Stimulated activated CD4-positive, alpha-beta T cell treated with anti-CD3 and anti-CD28 coated beads, Interleukin-4, amount 100 ng/mL, for 48 hours (primary cell): ENCODE measurements around the gene FBXO10.
"Not testable (repeated sequence)": the region's sequence is repeated elsewhere in the genome, so short reads cannot be mapped to it uniquely, and the experiment has no call there.

Experiments
- DNase-seq, 2 donors: peaks; one replicate each; pipeline ENCODE4 v3.0.0-alpha.2; 2020; ENCODE audit warnings: low read depth in 2 of 2

The FBXO10 gene

GRCh38 chr9:37512437-37512836, 63.7 kb downstream of the FBXO10 start:
- no peak for DNase-seq

DNA sequence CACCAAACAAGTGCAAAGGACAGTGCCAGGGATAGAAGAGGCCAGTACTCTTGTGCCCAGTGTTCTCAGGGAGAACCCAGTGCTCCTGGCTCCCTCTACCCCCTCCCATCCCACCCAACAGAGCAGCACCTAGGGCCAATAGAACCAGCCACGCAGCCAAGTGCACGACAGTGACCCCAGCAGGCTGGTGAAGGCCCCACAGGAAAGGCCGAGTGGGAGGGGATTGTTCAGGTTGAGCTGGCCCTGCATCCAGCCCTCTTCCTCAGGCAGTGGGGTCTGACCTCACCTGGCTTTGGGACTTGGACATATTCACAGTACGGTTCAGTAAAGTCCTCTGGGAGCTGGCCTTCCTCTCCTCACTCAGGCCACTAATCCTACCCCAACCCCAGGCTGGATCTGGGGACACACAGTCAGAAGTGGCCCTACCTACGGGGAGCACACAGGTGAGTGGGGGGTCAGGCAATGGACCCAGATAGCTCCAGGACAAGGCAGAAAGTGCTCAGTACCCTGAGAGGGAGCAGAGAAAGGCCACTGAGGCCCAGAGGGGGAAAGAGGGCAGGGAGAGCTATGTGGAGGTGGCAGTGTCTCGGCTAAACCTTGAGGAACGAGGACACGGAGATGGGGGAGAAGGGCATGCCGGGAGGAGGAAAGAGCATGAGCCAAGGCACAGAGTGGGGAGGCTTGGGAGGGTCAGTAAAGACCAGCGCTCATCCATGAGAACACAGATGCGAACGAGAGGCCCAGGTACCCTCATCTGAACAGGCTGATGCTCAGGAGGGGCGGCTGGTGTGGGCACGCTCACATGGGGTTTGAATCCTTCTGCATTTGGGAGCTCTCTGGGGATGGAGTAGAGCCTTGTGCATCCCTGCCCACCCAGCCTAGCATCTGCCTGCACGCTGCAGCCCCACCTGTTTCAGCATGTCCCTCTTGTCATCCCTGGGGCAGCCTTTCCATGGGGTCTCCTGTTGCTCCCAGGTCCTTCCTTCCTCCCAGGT, 64.9 kb downstream of the FBXO10 start:
- DNase-seq, result no peak

GRCh38 chr9:37510053-37510452, 66.1 kb downstream of the FBXO10 start:
- not testable (repeated sequence) for DNase-seq

DNA sequence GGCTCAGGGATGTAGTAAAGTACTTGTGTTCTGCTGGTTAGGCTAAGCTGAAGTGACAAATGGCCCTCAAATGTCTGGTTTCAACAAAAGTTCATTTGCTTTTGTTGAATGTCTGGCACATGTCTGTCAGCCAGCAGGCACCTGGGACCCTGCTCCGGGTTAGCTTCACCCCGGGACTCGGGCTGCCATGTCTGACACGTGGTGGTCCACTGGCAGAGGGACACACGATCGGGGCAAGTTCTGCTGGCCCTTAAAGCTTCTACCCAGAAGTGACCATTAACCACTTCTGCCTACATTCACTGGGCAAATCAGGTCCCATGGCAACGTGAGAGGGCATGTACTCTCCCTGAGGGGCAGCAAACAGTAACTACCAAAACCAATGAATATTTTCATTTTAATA, 66.6 kb downstream of the FBXO10 start:
- no peak for DNase-seq

DNA sequence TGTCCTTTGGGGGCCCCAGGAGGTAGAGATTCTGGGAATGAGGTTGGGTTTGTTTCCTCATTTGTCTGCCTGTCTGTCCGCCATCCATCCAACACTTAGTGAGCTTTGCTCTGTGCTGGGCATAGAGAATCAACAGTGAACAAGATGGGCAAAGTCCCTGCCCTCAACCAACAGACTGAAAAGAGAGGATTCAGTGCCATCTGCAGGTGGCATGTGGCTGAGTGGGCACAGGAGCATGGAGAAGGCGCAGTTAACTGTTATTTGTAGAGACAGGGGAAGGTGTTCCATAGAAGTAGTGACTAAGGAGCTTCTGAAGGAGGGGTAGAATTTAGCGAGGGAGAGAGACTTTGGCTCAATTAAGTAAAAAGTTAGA, 67.4 kb downstream of the FBXO10 start:
- DNase-seq, result no peak

DNA sequence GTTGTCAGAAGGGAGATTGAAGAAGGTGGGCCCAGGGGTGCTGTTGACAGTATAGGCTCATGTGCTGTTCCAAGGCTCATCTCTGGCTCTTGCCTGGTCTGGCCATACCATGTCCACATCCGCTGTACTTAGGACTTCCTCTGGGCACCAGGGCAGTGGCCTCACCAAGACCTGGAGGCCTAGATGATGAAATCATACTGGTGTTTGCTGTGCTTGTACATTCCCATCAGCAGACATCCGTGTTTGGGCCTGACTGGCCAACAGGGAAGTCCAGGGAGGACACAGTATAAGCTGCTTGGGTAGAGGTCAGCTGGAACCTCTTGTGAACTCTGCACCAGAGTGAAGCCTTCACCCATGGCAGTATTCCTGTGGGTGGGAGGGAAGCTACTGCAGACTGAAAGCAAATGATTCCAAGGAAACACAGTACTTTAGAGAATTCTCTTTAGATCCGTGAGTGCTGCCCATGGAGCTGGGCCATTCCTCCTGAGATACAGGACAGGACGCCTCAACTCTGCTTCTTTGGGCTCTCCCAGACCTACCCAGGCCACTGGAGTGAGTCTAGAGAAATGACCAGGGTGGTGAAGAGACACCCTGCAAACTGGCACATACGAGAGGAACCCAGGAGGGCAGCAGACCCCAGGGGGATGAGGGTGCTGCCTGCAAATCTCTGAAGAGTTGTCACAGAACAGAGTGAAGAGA, 67.9 kb downstream of the FBXO10 start:
- no peak for DNase-seq

DNA sequence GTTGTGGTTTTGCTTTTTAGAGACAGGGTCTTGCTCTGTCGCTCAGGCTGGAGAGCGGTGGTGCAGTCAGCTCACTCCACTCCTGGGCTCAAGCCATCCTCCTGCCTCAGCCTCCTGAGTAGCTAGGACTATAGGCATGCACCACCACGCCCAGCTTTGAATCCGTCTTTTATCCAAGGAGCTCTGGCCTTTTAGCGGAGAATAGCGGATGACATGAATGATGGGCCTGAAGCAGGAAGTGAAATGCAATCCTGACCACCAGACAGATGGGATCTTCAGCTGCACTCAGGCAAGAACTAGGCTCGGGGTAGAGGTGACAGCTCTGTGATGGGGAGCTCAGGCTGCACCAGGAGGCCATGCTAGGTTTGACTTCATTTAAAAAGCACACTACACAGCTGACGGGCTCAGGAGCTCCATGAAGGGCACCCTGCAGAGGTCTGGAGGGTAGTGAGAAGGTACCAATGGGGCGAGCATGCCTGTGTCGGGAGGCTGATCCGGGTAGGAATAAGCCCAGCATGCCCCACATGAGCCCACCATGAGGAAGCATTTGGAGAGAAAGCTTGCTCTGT, 68.5 kb downstream of the FBXO10 start:
- DNase-seq, result no peak

GRCh38 chr9:37504605-37505004, 71.6 kb downstream of the FBXO10 start:
- DNase-seq, result no peak

GRCh38 chr9:37503736-37504135, 72.4 kb downstream of the FBXO10 start:
- no peak for DNase-seq

DNA sequence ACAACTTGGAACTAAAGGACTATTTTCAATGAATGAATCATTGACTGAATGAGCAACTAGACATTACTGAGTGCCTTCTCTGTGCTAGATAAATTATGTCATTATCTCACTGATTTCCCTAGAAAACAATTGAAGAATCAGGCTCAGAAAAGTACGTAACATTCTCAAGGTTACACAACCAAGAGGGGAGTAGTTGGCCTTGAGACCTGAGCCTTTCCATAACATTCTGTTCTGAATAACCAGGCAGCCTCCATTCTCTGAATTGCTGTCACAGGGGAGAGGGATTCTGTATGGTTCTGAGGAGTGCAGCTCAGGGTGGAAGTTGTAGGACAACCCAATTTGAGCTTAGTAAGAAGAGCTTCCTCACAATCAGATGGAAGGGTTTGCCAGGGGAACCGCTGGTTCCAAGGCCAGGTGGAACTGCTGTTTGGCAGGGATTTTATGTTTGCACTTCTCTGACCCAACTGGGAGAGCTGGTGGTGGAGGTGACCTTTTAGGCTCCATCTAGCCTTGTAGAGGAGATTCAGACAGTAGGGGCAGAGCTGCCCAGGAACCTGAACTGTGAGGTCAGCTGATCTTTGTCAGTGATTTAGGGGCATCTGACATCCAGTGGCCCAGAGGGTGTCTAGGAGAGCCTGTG, 74.1 kb downstream of the FBXO10 start:
- no peak for DNase-seq

- no peak for DNase-seq
Measured at GRCh38 chr9:37499297-37499696, 76.9 kb downstream of the FBXO10 start.

DNA sequence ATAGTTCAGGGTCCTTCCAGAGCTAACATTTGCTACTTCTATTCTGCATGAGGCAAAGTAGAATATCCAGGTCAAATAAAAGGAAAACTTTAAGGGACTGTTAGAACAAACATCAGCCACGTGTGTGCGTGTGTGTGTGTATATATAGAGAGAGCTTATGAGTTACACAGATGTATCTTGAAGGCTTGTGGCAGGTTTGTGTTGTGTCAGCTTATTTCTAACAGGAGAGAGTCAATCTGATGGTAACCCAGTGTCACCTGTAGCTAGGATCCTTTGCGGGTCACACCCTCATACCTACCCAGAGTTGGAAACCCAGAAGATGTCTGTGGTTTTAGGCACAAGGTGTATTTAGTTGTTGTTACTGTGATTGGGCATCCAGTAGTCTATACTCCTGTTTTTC, 77.7 kb downstream of the FBXO10 start:
- no peak for DNase-seq

DNA sequence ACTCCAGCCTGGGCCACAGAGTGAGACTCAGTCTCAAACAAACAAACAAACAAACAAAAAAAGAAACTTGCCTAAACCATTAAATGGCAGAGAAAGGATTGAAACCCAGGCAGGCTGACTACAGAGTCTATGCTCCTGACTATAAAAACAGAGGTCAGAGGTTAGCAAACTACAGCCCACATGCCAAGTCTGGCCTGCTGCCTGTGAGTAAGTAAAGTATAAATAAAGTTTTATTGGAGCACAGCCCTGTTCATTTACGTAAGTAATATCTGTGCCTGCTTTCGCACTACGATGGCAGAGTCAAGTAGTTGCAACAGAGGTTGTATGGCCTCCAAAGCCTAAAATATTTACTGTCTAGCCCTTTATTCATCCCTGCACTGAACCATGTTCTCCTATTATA, 78.9 kb downstream of the FBXO10 start:
- no peak for DNase-seq

- DNase-seq, result no peak
Measured at GRCh38 chr9:37496020-37496419, 80.2 kb downstream of the FBXO10 start.

DNA sequence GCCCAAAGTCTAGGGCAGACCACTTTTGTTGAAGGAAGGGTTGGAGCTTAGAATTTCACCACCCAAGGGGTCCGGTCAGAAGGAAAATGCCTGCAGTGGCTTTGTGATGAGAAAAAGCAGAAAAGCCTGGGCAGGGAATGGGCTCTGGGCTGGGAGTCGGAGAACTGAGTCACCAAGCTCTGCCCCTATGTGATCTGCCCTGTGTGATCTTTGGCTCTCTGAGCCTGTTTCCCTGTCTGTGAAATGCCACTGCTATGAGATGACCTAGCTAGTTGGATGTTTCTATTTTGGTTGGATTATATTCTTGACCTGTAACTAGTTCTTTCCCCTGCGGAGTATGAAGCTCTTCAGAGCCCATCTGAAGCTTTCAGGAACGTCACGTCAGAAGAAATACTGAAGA, 80.6 kb downstream of the FBXO10 start:
- DNase-seq, result no peak

- DNase-seq, result no peak
Measured at GRCh38 chr9:37491939-37492338, 84.2 kb downstream of the FBXO10 start.

GRCh38 chr9:37486616-37487548, 89.3 kb downstream of the FBXO10 start:
- no peak for DNase-seq

DNA sequence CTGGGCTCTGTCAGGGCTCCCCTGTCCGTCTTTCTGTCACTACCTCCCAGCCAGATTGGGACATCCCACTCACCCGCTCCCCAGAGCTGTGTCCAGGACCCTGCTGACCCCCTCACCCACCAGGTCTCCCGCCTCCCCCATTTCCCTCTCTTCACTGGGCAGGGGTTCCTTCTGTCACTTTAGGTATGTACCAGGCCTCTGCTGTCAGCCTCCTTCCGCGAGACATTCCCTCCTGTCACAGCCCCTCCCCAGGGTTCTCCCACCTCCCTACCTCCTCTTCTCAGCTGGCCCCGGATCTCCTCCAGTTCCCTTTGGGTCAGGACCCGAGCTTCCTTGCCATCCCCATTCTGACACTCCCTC, 89.9 kb downstream of the FBXO10 start:
- no peak for DNase-seq

- DNase-seq, result peak; percentile 93 to 96
Measured at GRCh38 chr9:37485389-37486255, 90.6 kb downstream of the FBXO10 start, which contains the start of gene POLR1E. Gene POLR1E, plus strand, starts transcription at chr9:37485948. Its CDS starts 100 bp downstream, at chr9:37486048.

DNA sequence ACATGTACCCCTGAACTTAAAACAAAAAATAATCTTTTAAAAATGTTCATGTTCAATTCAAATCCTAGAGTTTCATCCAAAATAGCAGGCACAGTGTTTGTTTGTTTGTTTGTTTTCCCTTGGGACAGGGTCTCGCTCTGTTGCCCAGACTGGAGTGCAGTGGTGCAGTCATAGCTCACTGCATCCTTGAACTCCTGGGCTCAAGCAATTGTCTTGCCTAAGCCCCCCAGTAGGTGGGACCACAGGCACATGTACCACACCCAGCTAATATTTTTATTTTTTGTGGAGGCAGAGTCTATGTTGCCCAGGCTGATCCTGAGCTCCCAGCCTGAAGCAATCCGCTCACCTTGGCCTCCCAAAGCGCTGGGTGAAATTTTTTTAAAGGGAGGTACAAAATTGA, 95.4 kb downstream of the FBXO10 start:
- no peak for DNase-seq
